Measurements from ENCODE around the gene VPS18. TPM values are rescaled to one million over a fixed set of nuclear protein-coding genes. Genes with fewer than 3 reads are reported as not detected.

The VPS18 gene
- total RNA-seq, 4 donors from 2014 or later: 15.7 to 26.8 (median 23.8) TPM

DNA sequence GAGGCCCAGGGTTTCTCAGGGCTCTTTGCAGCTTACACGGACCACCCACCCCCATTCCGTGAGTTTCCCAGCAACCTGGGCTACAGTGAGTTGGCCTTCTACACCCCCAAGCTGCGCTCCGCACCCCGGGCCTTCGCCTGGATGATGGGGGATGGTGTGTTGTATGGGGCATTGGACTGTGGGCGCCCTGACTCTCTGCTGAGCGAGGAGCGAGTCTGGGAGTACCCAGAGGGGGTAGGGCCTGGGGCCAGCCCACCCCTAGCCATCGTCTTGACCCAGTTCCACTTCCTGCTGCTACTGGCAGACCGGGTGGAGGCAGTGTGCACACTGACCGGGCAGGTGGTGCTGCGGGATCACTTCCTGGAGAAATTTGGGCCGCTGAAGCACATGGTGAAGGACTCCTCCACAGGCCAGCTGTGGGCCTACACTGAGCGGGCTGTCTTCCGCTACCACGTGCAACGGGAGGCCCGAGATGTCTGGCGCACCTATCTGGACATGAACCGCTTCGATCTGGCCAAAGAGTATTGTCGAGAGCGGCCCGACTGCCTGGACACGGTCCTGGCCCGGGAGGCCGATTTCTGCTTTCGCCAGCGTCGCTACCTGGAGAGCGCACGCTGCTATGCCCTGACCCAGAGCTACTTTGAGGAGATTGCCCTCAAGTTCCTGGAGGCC, 5.4 kb downstream of the VPS18 start:
- Histone ChIP-seq H3K9me3 (no peaks in the 10 kb centered on the region), H3K27ac (no peak overlapping the region), H3K27me3 (no peaks in the 10 kb centered on the region), H3K4me1 (peaks cover 0 to 25% (median 8%) of the 10 kb centered on the region in 4 donors), H3K4me3 (no peak overlapping the region), H3K36me3 (peaks cover 0 to 55% (median 0%) of the 10 kb centered on the region in 3 donors)
- no peak for TF ChIP-seq POLR2A (IDR thresholded peaks at IDR 0.05)
- TF ChIP-seq CTCF (IDR thresholded peaks at IDR 0.05): no peak
- no peak for DNase-seq

- no peaks in the 10 kb centered on the region for H3K27me3 ChIP-seq
- no peak overlapping the region for H3K27ac ChIP-seq
- TF ChIP-seq POLR2A (IDR thresholded peaks at IDR 0.05) (no peak), CTCF (IDR thresholded peaks at IDR 0.05) (no peak)
- peaks cover 0 to 55% (median 0%) of the 10 kb centered on the region in 3 donors for H3K36me3 ChIP-seq
- H3K9me3 ChIP-seq: no peaks in the 10 kb centered on the region
- peaks cover 0 to 26% (median 5%) of the 10 kb centered on the region in 4 donors for H3K4me1 ChIP-seq
- DNase-seq: no peak
- no peak overlapping the region for H3K4me3 ChIP-seq
Observed at GRCh38 chr15:40900256-40901052, 6.2 kb downstream of the VPS18 start.

GRCh38 chr15:40901053-40901443, 6.8 kb downstream of the VPS18 start:
- H3K27me3 ChIP-seq: no peaks in the 10 kb centered on the region
- peaks cover 0 to 52% (median 0%) of the 10 kb centered on the region in 3 donors for H3K36me3 ChIP-seq
- peaks cover 0 to 26% (median 8%) of the 10 kb centered on the region in 4 donors for H3K4me1 ChIP-seq
- TF ChIP-seq CTCF (IDR thresholded peaks at IDR 0.05) (no peak), POLR2A (IDR thresholded peaks at IDR 0.05) (no peak)
- DNase-seq: no peak
- H3K9me3 ChIP-seq: no peaks in the 10 kb centered on the region
- H3K4me3 ChIP-seq: no peak overlapping the region
- no peak overlapping the region for H3K27ac ChIP-seq

DNA sequence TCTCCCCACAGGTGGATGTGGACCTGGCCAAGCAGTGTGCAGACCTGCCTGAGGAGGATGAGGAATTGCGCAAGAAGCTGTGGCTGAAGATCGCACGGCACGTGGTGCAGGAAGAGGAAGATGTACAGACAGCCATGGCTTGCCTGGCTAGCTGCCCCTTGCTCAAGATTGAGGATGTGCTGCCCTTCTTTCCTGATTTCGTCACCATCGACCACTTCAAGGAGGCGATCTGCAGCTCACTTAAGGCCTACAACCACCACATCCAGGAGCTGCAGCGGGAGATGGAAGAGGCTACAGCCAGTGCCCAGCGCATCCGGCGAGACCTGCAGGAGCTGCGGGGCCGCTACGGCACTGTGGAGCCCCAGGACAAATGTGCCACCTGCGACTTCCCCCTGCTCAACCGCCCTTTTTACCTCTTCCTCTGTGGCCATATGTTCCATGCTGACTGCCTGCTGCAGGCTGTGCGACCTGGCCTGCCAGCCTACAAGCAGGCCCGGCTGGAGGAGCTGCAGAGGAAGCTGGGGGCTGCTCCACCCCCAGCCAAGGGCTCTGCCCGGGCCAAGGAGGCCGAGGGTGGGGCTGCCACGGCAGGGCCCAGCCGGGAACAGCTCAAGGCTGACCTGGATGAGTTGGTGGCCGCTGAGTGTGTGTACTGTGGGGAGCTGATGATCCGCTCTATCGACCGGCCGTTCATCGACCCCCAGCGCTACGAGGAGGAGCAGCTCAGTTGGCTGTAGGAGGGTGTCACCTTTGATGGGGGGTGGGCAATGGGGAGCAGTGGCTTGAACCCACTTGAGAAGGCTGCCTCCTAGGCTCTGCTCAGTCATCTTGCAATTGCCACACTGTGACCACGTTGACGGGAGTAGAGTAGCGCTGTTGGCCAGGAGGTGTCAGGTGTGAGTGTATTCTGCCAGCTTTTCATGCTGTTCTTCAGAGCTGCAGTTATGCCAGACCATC, 8.6 kb downstream of the VPS18 start:
- H3K4me1 ChIP-seq: peaks cover 0 to 42% (median 19%) of the 10 kb centered on the region in 4 donors
- H3K36me3 ChIP-seq: peaks cover 0 to 49% (median 0%) of the 10 kb centered on the region in 3 donors
- H3K27ac ChIP-seq: peak overlapping the region in 1 of 4 donors; percentile 52
- DNase-seq: no peak
- no peaks in the 10 kb centered on the region for H3K27me3 ChIP-seq
- H3K4me3 ChIP-seq: no peak overlapping the region
- no peak for TF ChIP-seq CTCF (IDR thresholded peaks at IDR 0.05)
- no peak for TF ChIP-seq POLR2A (IDR thresholded peaks at IDR 0.05)
- no peaks in the 10 kb centered on the region for H3K9me3 ChIP-seq

DNA sequence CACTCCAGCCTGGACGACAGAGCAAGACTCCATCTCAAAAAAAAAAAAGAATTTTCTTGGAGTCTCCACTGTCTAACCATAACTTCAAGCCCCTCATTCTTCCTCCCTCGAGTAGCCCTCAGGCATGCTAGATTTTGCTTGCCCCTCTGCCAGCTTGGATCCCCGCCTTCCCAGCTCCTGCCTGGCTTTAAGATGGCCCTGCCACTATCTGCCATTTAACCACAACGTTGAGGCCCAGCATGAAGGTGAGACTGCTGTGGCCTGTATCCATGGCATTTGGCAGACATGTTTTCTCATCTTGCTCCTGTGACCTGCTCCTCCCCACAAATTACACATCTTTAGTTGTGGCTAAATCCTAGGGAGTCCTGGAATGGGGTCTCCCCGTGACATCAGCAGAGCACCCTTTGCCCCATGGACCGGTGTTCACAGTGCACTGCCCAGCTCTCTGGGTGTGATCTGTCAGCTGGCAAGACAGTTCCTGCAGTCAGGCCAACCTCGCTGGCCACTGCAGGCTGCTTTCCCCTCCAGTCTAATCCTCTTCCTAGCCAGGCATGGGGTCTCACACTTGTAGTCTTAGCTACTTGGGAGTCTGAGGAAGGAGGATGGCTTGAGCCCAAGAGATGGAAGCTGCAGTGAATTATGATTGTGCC, 10.4 kb downstream of the VPS18 start:
- Histone ChIP-seq H3K4me3 (no peak overlapping the region), H3K4me1 (peaks cover 0 to 60% (median 19%) of the 10 kb centered on the region in 4 donors), H3K36me3 (peaks cover 0 to 36% (median 0%) of the 10 kb centered on the region in 3 donors), H3K27me3 (no peaks in the 10 kb centered on the region), H3K27ac (peak overlapping the region; percentile 84 to 93 (median 92)), H3K9me3 (no peaks in the 10 kb centered on the region)
- TF ChIP-seq POLR2A (IDR thresholded peaks at IDR 0.05) (peak in 1 of 2 donors; percentile 19), CTCF (IDR thresholded peaks at IDR 0.05) (no peak)
- no peak for DNase-seq

Measured in Peyer's patch (tissue), 4 donors.